Erythroblast (primary cell): Measurements from ENCODE around the gene CDKN1A.

Source experiments
- GATA1 ChIP-seq: IDR thresholded peaks from 2 replicates; pipeline ENCODE4 v1.6.1; 2011; ENCODE audit warnings: low read depth, mild to moderate bottlenecking, control low read depth, low read length, moderate library complexity
- POLR2A ChIP-seq: IDR thresholded peaks from 2 replicates; pipeline ENCODE4 v1.6.1; 2011; ENCODE audit warnings: mild to moderate bottlenecking, low read length

GRCh38 chr6:36662380-36662779, 16.1 kb upstream of the CDKN1A start:
- TF ChIP-seq POLR2A (no peak), GATA1 (no peak)
